K562 (cell line): ENCODE data around the gene DPM1. TPM values are rescaled to one million over a fixed set of nuclear protein-coding genes. Genes with fewer than 3 reads are reported as not detected.
A peak's percentile ranks its signal among the peaks of the same experiment; 100 is the strongest.

Source experiments
- ARID4B ChIP-seq: sonication (generic); formaldehyde crosslinking; IDR thresholded peaks from 2 replicates; pipeline ENCODE4 v1.8.0; 2022; ENCODE audit warnings: mild to moderate bottlenecking, missing genetic modification reagents
- BHLHE40 ChIP-seq: IDR thresholded peaks from 2 replicates; pipeline ENCODE4 v1.6.1; 2011; ENCODE audit warnings: low read length, improper control_type of control experiment
- CBX2 ChIP-seq: fragments of 200-600 bp; sonication (generic); IDR thresholded peaks from one replicate; pipeline ENCODE4 v1.6.1; 2012; ENCODE audit warnings: mild to moderate bottlenecking, low read length, inconsistent platforms; ENCODE audit not compliant: insufficient read depth, poor library complexity, severe bottlenecking
- GTF2F1 ChIP-seq: IDR thresholded peaks from 2 replicates; pipeline ENCODE4 v1.6.1; 2011; ENCODE audit warnings: low read depth, low read length, improper control_type of control experiment
- HEY1 ChIP-seq: fragments of 250-450 bp; sonication (Bioruptor Pico); IDR thresholded peaks from 2 replicates; pipeline ENCODE4 v1.5.0; 2020; ENCODE audit warnings: mild to moderate bottlenecking, moderate library complexity, borderline replicate concordance
- HSF4 ChIP-seq: fragments of 250-450 bp; sonication (Bioruptor Pico); IDR thresholded peaks from 2 replicates; pipeline ENCODE4 v2.1.2; 2022; ENCODE audit warnings: mild to moderate bottlenecking, moderate library complexity, borderline replicate concordance
- IRF9 ChIP-seq: fragments of 450-650 bp; IDR thresholded peaks from 2 replicates; pipeline ENCODE4 v1.6.1; 2016; ENCODE audit warnings: missing biosample characterization, missing genetic modification characterization
- KAT8 ChIP-seq: fragments of 450-650 bp; IDR thresholded peaks from 2 replicates; pipeline ENCODE4 v1.6.1; 2016; ENCODE audit warnings: low read depth, mild to moderate bottlenecking
- PREB ChIP-seq: sonication (generic); formaldehyde crosslinking; IDR thresholded peaks from 2 replicates; pipeline ENCODE4 v1.8.1; 2023; ENCODE audit warnings: mild to moderate bottlenecking, missing genetic modification reagents
- SRSF7 ChIP-seq: fragments of 200-400 bp; formaldehyde crosslinking; optimal IDR thresholded peaks from 2 replicates; pipeline ENCODE3; 2017; ENCODE audit warnings: mild to moderate bottlenecking, low read depth, low read length
- U2AF2 ChIP-seq: fragments of 200-400 bp; formaldehyde crosslinking; optimal IDR thresholded peaks from 2 replicates; pipeline ENCODE3; 2017; ENCODE audit warnings: low read depth, mild to moderate bottlenecking, low read length
- ZFX ChIP-seq: sonication (generic); formaldehyde crosslinking; IDR thresholded peaks from 2 replicates; pipeline ENCODE4 v1.8.0; 2022; ENCODE audit warnings: mild to moderate bottlenecking, missing genetic modification reagents, moderate library complexity
- ZNF76 ChIP-seq: fragments of 250-450 bp; sonication (Bioruptor Pico); IDR thresholded peaks from 2 replicates; pipeline ENCODE4 v1.4.0; 2020; ENCODE audit warnings: mild to moderate bottlenecking, moderate library complexity, borderline replicate concordance
- polyA plus RNA-seq, 8 experiments: library from polyadenylated mRNA; depleted of rRNA in 4 of 8; stranded (reverse) in 5 of 8; unstranded in 3 of 8; fragments of >200 nt; fragmentation: Nextera tagmentation in 2 of 8; fragmentation: Illumina TruSeq in 1 of 8; extraction: Ambion mirVana in 2 of 8; extraction: Trizol in 1 of 8; gene quantifications; 2 replicates each; pipeline versions ENCODE4 v1.2.1 to v1.2.3, GENCODE V29; 2011 to 2014; ENCODE audit warnings: inconsistent platforms in 1 of 8, missing spikeins in 1 of 8
- total RNA-seq, 7 experiments: library from RNA; depleted of rRNA in 6 of 7; stranded (reverse); fragments of >200 nt in 6 of 7; fragmentation: Illumina TruSeq in 2 of 7; extraction: Trizol in 2 of 7; gene quantifications; 2 replicates each; pipeline versions ENCODE4 v1.2.1 to v1.2.3, GENCODE V29; 2011 to 2021; ENCODE audit warnings: low replicate concordance in 1 of 7
- TF ChIP-seq, protein P1 (sequence below), 2 experiments: IDR thresholded peaks; 2 replicates each; pipeline ENCODE4 v1.6.1; 2011; ENCODE audit warnings: borderline replicate concordance in 1 of 2, control low read depth in 1 of 2, low read depth in 1 of 2, low read length in 1 of 2, mild to moderate bottlenecking in 1 of 2, mixed read lengths in 1 of 2, moderate library complexity in 1 of 2; ENCODE audit not compliant: insufficient read depth in 1 of 2, insufficient read length in 1 of 2, poor library complexity in 1 of 2, severe bottlenecking in 1 of 2; ENCODE audit errors: extremely low read depth in 1 of 2

Gene DPM1
- total and polyA plus RNA-seq, 9 of the 15 experiments (the other 6 are each of a cell fraction or from before 2014, with no cell fraction given), result 75.2 to 190 (median 153) TPM

DNA sequence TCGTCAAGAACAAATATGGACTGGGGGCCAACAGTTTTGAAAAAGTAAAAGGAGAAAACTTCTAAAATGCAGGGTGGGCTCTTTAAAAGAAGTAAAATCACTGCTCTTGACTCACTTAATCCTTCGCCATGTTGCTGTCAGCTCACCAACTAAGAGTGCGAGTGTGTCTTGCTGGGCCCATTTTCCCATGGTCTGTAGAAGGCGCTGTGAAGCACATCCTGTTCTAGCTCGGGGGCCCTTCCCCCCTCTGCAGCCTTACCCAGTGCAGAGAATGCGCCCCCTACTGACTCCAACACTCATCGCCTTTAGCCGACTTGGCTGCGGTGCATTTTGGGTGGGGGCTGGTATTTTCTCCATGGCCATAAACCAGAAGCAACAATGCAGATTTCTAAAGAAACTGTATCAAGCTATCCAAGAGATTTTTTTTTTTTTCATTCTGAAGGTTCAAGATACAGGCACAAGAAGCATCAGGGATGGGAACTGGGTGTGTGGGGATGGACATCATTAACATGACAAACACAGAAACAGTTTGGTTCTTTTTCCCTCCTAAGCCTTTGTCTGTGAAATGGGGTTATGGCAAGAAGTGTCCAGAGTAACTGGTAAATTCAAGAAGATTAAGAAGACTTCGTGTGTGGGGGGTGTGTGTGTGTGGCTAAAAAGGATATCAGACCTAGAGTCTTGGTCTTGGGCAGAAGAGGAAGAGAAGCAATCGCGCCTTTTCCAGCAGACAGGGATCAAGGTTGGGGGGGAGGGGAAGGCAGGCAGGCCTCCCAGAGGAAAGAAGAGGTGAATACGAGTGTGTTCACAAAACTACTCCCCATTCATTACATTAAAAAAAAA lies 28.8 kb downstream of the DPM1 start (continued):
- TF ChIP-seq ZNF76 (CRISPR knock-in tag) (peak; percentile 54; the same call in 1 of the 2 replicates), U2AF2 (no peak), ZFX (CRISPR knock-in tag) (peak; percentile 55), ARID4B (CRISPR knock-in tag) (no peak), HSF4 (no peak), HEY1 (CRISPR knock-in tag) (no peak), BHLHE40 (no peak; the same call in 1 of the 2 replicates), KAT8 (no peak), CBX2 (no peak), SRSF7 (no peak), IRF9 (tag) (no peak), PREB (CRISPR knock-in tag) (no peak), GTF2F1 (no peak)
- TF ChIP-seq, protein P1, sequence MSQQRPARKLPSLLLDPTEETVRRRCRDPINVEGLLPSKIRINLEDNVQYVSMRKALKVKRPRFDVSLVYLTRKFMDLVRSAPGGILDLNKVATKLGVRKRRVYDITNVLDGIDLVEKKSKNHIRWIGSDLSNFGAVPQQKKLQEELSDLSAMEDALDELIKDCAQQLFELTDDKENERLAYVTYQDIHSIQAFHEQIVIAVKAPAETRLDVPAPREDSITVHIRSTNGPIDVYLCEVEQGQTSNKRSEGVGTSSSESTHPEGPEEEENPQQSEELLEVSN (IDR thresholded peaks at IDR 0.05; ENCODE audit: borderline replicate concordance in 1 of 2, extremely low read depth in 1 of 2, insufficient read depth in 1 of 2, insufficient read length in 1 of 2, low read depth in 1 of 2, low read length in 1 of 2, poor library complexity in 1 of 2, severe bottlenecking in 1 of 2), result peak in 1 of 2 experiments; percentile 45
